ENCODE measurements around the gene MRPS10.

DNA sequence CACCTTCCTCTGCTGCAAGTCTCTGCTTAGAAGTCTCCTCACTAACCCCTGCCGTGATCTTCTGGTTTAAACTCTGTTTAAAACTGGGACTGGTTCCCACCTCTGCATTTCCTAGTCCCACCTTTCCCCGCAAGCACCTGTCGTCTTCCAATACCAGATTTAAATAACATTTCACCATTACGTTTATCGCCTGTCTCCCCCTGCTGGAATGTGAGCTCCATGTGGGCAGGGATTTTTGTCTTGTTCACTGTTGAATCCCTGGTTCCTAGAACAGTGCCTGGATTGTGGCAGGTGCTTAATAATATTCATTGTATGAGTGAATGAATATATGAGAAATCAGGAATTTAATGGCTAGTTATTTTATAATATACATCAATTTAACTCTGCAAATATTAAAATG is 41.8 kb downstream of the MRPS10 start:
- TF ChIP-seq FOXM1 (IDR thresholded peaks at IDR 0.05; ENCODE audit: low read depth) (no peak), RXRA (IDR thresholded peaks at IDR 0.05; ENCODE audit: borderline replicate concordance, low read depth) (no peak), TAF1 (IDR thresholded peaks at IDR 0.05; ENCODE audit: borderline replicate concordance, low read depth, low read length) (no peak), MEF2A (IDR thresholded peaks at IDR 0.05; ENCODE audit: borderline replicate concordance, low read depth) (no peak), RAD21 (IDR thresholded peaks at IDR 0.05; ENCODE audit: low read length) (no peak)
- TF ChIP-seq, protein P1, sequence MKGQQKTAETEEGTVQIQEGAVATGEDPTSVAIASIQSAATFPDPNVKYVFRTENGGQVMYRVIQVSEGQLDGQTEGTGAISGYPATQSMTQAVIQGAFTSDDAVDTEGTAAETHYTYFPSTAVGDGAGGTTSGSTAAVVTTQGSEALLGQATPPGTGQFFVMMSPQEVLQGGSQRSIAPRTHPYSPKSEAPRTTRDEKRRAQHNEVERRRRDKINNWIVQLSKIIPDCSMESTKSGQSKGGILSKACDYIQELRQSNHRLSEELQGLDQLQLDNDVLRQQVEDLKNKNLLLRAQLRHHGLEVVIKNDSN (IDR thresholded peaks at IDR 0.05; ENCODE audit: borderline replicate concordance, low read depth), result no peak
- TF ChIP-seq, protein P2, sequence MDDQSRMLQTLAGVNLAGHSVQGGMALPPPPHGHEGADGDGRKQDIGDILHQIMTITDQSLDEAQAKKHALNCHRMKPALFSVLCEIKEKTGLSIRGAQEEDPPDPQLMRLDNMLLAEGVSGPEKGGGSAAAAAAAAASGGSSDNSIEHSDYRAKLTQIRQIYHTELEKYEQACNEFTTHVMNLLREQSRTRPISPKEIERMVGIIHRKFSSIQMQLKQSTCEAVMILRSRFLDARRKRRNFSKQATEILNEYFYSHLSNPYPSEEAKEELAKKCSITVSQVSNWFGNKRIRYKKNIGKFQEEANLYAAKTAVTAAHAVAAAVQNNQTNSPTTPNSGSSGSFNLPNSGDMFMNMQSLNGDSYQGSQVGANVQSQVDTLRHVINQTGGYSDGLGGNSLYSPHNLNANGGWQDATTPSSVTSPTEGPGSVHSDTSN (IDR thresholded peaks at IDR 0.05), result no peak

Data from SK-N-SH (cell line).